Hepatocyte (in vitro differentiated cells): Measurements from ENCODE around the gene CHMP4B. TPM values are rescaled to one million over a fixed set of nuclear protein-coding genes. Genes with fewer than 3 reads are reported as not detected.

Experiments used
- DNase-seq: peaks from one replicate; pipeline ENCODE4 v3.0.0-alpha.2; 2016; ENCODE audit warnings: low spot score
- H2AFZ ChIP-seq: fragments of 200-600 bp; sonication (generic); 2 replicates; pipeline ENCODE4 v1.6.0; 2016; ENCODE audit warnings: antibody characterized with exemption, mild to moderate bottlenecking
- H3K27ac ChIP-seq: fragments of 200-600 bp; sonication (generic); 2 replicates; pipeline ENCODE4 v1.5.1; 2016; ENCODE audit warnings: mild to moderate bottlenecking
- H3K27me3 ChIP-seq: fragments of 200-600 bp; sonication (generic); 2 replicates; pipeline ENCODE4 v1.6.1; 2016
- H3K36me3 ChIP-seq: fragments of 200-600 bp; sonication (generic); replicated peaks from 2 replicates; pipeline ENCODE4 v1.5.1; 2016; ENCODE audit warnings: low read depth; ENCODE audit not compliant: insufficient read depth
- H3K4me1 ChIP-seq: fragments of 200-600 bp; sonication (generic); 2 replicates; pipeline ENCODE4 v1.5.1; 2016; ENCODE audit warnings: mild to moderate bottlenecking, moderate library complexity; ENCODE audit not compliant: insufficient read depth
- H3K4me2 ChIP-seq: fragments of 200-600 bp; sonication (generic); 2 replicates; pipeline ENCODE4 v1.6.0; 2016
- H3K4me3 ChIP-seq: fragments of 200-600 bp; sonication (generic); 2 replicates; pipeline ENCODE4 v1.5.1; 2016; ENCODE audit warnings: mild to moderate bottlenecking
- H3K79me2 ChIP-seq: fragments of 200-600 bp; sonication (generic); 2 replicates; pipeline ENCODE4 v1.6.0; 2017; ENCODE audit warnings: mild to moderate bottlenecking
- H3K9me2 ChIP-seq: fragments of 200-600 bp; sonication (generic); replicated peaks from 2 replicates; pipeline ENCODE4 v1.6.0; 2017; ENCODE audit warnings: mild to moderate bottlenecking; ENCODE audit not compliant: insufficient read depth
- H3K9me3 ChIP-seq: fragments of 200-600 bp; sonication (generic); 2 replicates; pipeline ENCODE4 v1.5.1; 2016; ENCODE audit warnings: low read depth, mild to moderate bottlenecking
- H4K20me1 ChIP-seq: fragments of 200-600 bp; sonication (generic); 2 replicates; pipeline ENCODE4 v1.6.0; 2016; ENCODE audit warnings: mild to moderate bottlenecking; ENCODE audit not compliant: insufficient read depth, poor library complexity, severe bottlenecking
- CTCF ChIP-seq: fragments of 200-600 bp; sonication (generic); IDR thresholded peaks from 2 replicates; pipeline ENCODE4 v1.5.1; 2016; ENCODE audit warnings: antibody characterized with exemption, mild to moderate bottlenecking; ENCODE audit not compliant: poor library complexity
- EZH2 ChIP-seq: fragments of 200-600 bp; sonication (generic); IDR thresholded peaks from 2 replicates; pipeline ENCODE4 v1.6.1; 2016; ENCODE audit warnings: antibody characterized with exemption, mild to moderate bottlenecking, borderline replicate concordance
- EZH2phosphoT487 ChIP-seq: fragments of 200-600 bp; sonication (generic); IDR thresholded peaks from one replicate; pipeline ENCODE4 v1.6.1; 2018; ENCODE audit warnings: antibody characterized with exemption, mild to moderate bottlenecking, low read depth, moderate library complexity; ENCODE audit not compliant: unreplicated experiment, severe bottlenecking
- WGBS: methylation state at CpG from one replicate; pipeline ENCODE4 v1.1.6; 2016; ENCODE audit warnings: low lambda C conversion rate; ENCODE audit errors: missing lambda C conversion rate; 5-methylcytosine and 5-hydroxymethylcytosine counted together
- polyA plus RNA-seq: library from polyadenylated mRNA; unstranded; fragments of >200 nt; fragmentation: Nextera tagmentation; extraction: Ambion mirVana; gene quantifications from 2 replicates; pipeline ENCODE4 v1.2.1, GENCODE V29; 2016
- total RNA-seq: library from RNA; depleted of rRNA; stranded (reverse); fragments of >200 nt; gene quantifications from 2 replicates; pipeline ENCODE4 v1.2.3, GENCODE V29; 2014

Gene CHMP4B
- total and polyA plus RNA-seq, 2 experiments from 2014 or later = 8.1 to 95.1 TPM

GRCh38 chr20:33878583-33878982 lies 67.4 kb downstream of the CHMP4B start:
- Histone ChIP-seq H3K79me2 (no peaks in the 10 kb centered on the region), H3K9me3 (no peaks in the 10 kb centered on the region), H3K36me3 (no peaks in the 10 kb centered on the region), H3K4me3 (no peak overlapping the region), H2AFZ (no peak overlapping the region), H3K4me2 (no peak overlapping the region), H4K20me1 (no peaks in the 10 kb centered on the region), H3K27ac (no peak overlapping the region), H3K4me1 (no peaks in the 10 kb centered on the region), H3K9me2 (no peaks in the 10 kb centered on the region), H3K27me3 (no peaks in the 10 kb centered on the region)
- 91% methylated on average over 2 of the region's 2 CpGs for WGBS
- no peak for TF ChIP-seq EZH2phosphoT487
- no peak for TF ChIP-seq CTCF
- TF ChIP-seq EZH2 = no peak
- no peak for DNase-seq

- no peak for TF ChIP-seq EZH2
- TF ChIP-seq EZH2phosphoT487 = no peak
- TF ChIP-seq CTCF = no peak
- Histone ChIP-seq H3K9me3 (no peaks in the 10 kb centered on the region), H3K4me1 (no peaks in the 10 kb centered on the region), H3K79me2 (no peaks in the 10 kb centered on the region), H4K20me1 (no peaks in the 10 kb centered on the region), H3K36me3 (no peaks in the 10 kb centered on the region), H3K27me3 (no peaks in the 10 kb centered on the region), H2AFZ (no peak overlapping the region), H3K4me3 (no peak overlapping the region), H3K9me2 (no peaks in the 10 kb centered on the region), H3K27ac (no peak overlapping the region), H3K4me2 (no peak overlapping the region)
- 91% methylated on average over 4 of the region's 4 CpGs for WGBS
- DNase-seq = no peak
Measured at GRCh38 chr20:33880396-33880795, 69.2 kb downstream of the CHMP4B start.

GRCh38 chr20:33881989-33882388 lies 70.8 kb downstream of the CHMP4B start:
- Histone ChIP-seq H3K4me1 (no peaks in the 10 kb centered on the region), H3K9me3 (no peaks in the 10 kb centered on the region), H3K9me2 (no peaks in the 10 kb centered on the region), H3K27me3 (no peaks in the 10 kb centered on the region), H3K36me3 (no peaks in the 10 kb centered on the region), H3K79me2 (no peaks in the 10 kb centered on the region), H3K4me2 (no peak overlapping the region), H3K4me3 (no peak overlapping the region), H2AFZ (no peak overlapping the region), H4K20me1 (no peaks in the 10 kb centered on the region), H3K27ac (no peak overlapping the region)
- DNase-seq = no peak
- WGBS = 49% methylated on average over 6 of the region's 6 CpGs
- TF ChIP-seq CTCF = no peak
- TF ChIP-seq EZH2phosphoT487 = no peak
- TF ChIP-seq EZH2 = no peak

- H3K4me2 ChIP-seq = no peak overlapping the region
- no peaks in the 10 kb centered on the region for H3K9me3 ChIP-seq
- no peaks in the 10 kb centered on the region for H3K36me3 ChIP-seq
- no peak overlapping the region for H3K27ac ChIP-seq
- H3K9me2 ChIP-seq = no peaks in the 10 kb centered on the region
- WGBS = 73% methylated on average over 10 of the region's 10 CpGs
- H3K4me1 ChIP-seq = no peaks in the 10 kb centered on the region
- H3K79me2 ChIP-seq = no peaks in the 10 kb centered on the region
- TF ChIP-seq EZH2 = no peak
- no peak for TF ChIP-seq CTCF
- no peak for TF ChIP-seq EZH2phosphoT487
- H4K20me1 ChIP-seq = no peaks in the 10 kb centered on the region
- DNase-seq = no peak
- H3K27me3 ChIP-seq = no peaks in the 10 kb centered on the region
- H3K4me3 ChIP-seq = no peak overlapping the region
- H2AFZ ChIP-seq = no peak overlapping the region
Measured at GRCh38 chr20:33882481-33882880, 71.3 kb downstream of the CHMP4B start.
